Tongue (tissue), 2 donors: ENCODE data around the gene CDH26. TPM values are rescaled to one million over a fixed set of nuclear protein-coding genes. Genes with fewer than 3 reads are reported as not detected.

Source experiments
- DNase-seq: peaks from one replicate; pipeline ENCODE4 v3.0.0-alpha.2; 2015
- total RNA-seq: library from RNA; depleted of rRNA; stranded (reverse); fragments of >200 nt; gene quantifications from one replicate; pipeline ENCODE4 v1.2.3, GENCODE V29; 2014

The CDH26 gene
- total RNA-seq, 1 donor from 2014 or later: 3.4 TPM

GRCh38 chr20:59985864-59986263 is 27.6 kb downstream of the CDH26 start:
- no peak for DNase-seq

- no peak for DNase-seq
These were observed 28.9 kb downstream of the CDH26 start for GRCh38 chr20:59987135-59987534.

GRCh38 chr20:59988141-59988540 is 29.9 kb downstream of the CDH26 start:
- no peak for DNase-seq

GRCh38 chr20:59992526-59993084 is 34.4 kb downstream of the CDH26 start:
- DNase-seq: no peak

- no peak for DNase-seq
These were observed 35.7 kb downstream of the CDH26 start for GRCh38 chr20:59993736-59994430.

- peak; percentile 90 for DNase-seq
These were observed 36.5 kb downstream of the CDH26 start for GRCh38 chr20:59994697-59995122.

- no peak for DNase-seq
These were observed 37.9 kb downstream of the CDH26 start for GRCh38 chr20:59996108-59996507.

GRCh38 chr20:59997896-59998295 is 39.7 kb downstream of the CDH26 start:
- no peak for DNase-seq

- no peak for DNase-seq
These were observed 41.3 kb downstream of the CDH26 start for GRCh38 chr20:59999502-59999901.

- DNase-seq: no peak
These were observed 42.2 kb downstream of the CDH26 start for GRCh38 chr20:60000271-60001042.

- no peak for DNase-seq
These were observed 42.9 kb downstream of the CDH26 start for GRCh38 chr20:60001108-60001507.

- DNase-seq: no peak
These were observed 45.6 kb downstream of the CDH26 start for GRCh38 chr20:60003776-60004175.

GRCh38 chr20:60006261-60006660 is 48.0 kb downstream of the CDH26 start:
- DNase-seq: no peak

GRCh38 chr20:60007464-60007863 is 49.2 kb downstream of the CDH26 start:
- DNase-seq: peak; percentile 71

GRCh38 chr20:60008130-60008808 is 50.0 kb downstream of the CDH26 start:
- DNase-seq: no peak

GRCh38 chr20:60009318-60009717 is 51.1 kb downstream of the CDH26 start:
- no peak for DNase-seq

GRCh38 chr20:60009826-60010616 is 51.8 kb downstream of the CDH26 start:
- no peak for DNase-seq

- DNase-seq: peak; percentile 76
These were observed 52.7 kb downstream of the CDH26 start for GRCh38 chr20:60010689-60011458.

- DNase-seq: peak; percentile 97
These were observed 53.6 kb downstream of the CDH26 start for GRCh38 chr20:60011512-60012507.
